HUES6 (cell line): Measurements from ENCODE around the gene ARID4B.
"Not testable (repeated sequence)": the region's sequence is repeated elsewhere in the genome, so short reads cannot be mapped to it uniquely, and the experiment has no call there.

ENCODE experiments used
- H3K27ac ChIP-seq: 2 replicates; pipeline ENCODE4 v1.7.0; 2013; ENCODE audit warnings: low read depth, mild to moderate bottlenecking, low read length, inconsistent platforms
- H3K27me3 ChIP-seq: 2 replicates; pipeline ENCODE4 v1.6.1; 2013; ENCODE audit warnings: low read length; ENCODE audit not compliant: control insufficient read depth, insufficient read depth
- H3K36me3 ChIP-seq: 2 replicates; pipeline ENCODE4 v1.6.1; 2013; ENCODE audit warnings: low read length; ENCODE audit not compliant: control insufficient read depth, insufficient read depth
- H3K4me1 ChIP-seq: 2 replicates; pipeline ENCODE4 v1.6.1; 2013; ENCODE audit warnings: low read length; ENCODE audit not compliant: control insufficient read depth, insufficient read depth
- H3K4me3 ChIP-seq: 2 replicates; pipeline ENCODE4 v1.5.1; 2013; ENCODE audit warnings: low read depth, low read length
- H3K9ac ChIP-seq: one replicate; pipeline ENCODE4 v1.6.1; 2013; ENCODE audit warnings: mild to moderate bottlenecking, low read length
- H3K9me3 ChIP-seq: 2 replicates; pipeline ENCODE4 v1.6.1; 2013; ENCODE audit warnings: low read depth, low read length; ENCODE audit not compliant: control insufficient read depth, insufficient read depth

The ARID4B gene

GRCh38 chr1:235187316-235187715 lies 140.7 kb downstream of the ARID4B start:
- H3K4me3 ChIP-seq, result no peak overlapping the region
- peaks cover 26% of the 10 kb centered on the region for H3K36me3 ChIP-seq
- no peak overlapping the region for H3K27ac ChIP-seq
- H3K27me3 ChIP-seq, result no peaks in the 10 kb centered on the region
- no peaks in the 10 kb centered on the region for H3K4me1 ChIP-seq
- H3K9me3 ChIP-seq, result no peaks in the 10 kb centered on the region
- no peak overlapping the region for H3K9ac ChIP-seq

GRCh38 chr1:235181561-235182245 lies 146.3 kb downstream of the ARID4B start:
- Histone ChIP-seq H3K9ac (no peak overlapping the region), H3K4me3 (no peak overlapping the region), H3K27ac (no peak overlapping the region), H3K27me3 (no peaks in the 10 kb centered on the region), H3K4me1 (no peaks in the 10 kb centered on the region), H3K36me3 (peaks cover 47% of the 10 kb centered on the region), H3K9me3 (no peaks in the 10 kb centered on the region)

DNA sequence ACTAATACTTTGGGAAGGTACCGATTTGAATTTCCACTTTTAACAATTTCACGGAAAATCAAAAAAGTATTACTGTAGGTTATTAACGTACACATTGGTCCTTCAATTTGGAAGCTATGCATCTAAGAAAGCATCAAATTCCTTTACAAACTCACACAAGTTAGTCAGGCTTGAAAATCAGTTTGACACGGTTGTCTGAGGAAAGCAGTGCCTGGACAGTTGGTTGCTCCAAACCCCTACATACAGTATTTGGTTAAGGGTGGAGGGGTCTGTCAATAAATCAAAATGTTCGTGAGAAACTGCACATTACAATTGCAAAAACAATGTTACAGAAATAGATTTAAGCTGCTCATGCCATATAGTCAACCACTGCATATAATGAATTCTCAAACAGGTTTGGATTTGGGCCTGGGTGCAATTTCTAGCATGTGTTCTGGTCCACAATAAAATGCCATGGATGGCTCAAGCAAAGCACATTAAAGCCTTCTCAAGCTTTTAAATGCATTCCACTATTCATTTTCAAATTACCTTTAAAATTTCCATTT lies 147.0 kb downstream of the ARID4B start:
- H3K36me3 ChIP-seq, result peaks cover 52% of the 10 kb centered on the region
- no peaks in the 10 kb centered on the region for H3K4me1 ChIP-seq
- no peak overlapping the region for H3K4me3 ChIP-seq
- H3K9me3 ChIP-seq, result no peaks in the 10 kb centered on the region
- H3K27me3 ChIP-seq, result no peaks in the 10 kb centered on the region
- no peak overlapping the region for H3K9ac ChIP-seq
- no peak overlapping the region for H3K27ac ChIP-seq

DNA sequence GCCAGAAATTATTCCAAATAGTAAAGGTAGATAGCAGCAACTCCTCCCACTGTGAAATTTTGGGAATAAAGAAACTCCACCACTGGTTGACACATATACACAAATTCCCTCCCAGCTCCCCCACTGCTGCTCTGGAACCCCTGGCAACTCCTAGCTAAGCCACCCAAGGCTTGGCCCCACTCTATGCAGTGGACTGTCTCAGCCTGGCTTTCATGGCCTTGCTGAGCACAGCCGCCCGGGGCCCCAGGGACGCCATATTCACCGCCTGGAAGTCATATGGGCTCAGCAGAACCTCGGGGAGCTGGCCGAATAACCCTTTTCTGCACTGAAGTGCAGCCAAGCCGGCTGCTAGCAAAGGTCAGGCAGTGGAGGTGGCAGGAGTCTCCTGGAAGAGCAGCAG lies 151.5 kb downstream of the ARID4B start:
- Histone ChIP-seq H3K4me1 (no peaks in the 10 kb centered on the region), H3K36me3 (peaks cover 73% of the 10 kb centered on the region), H3K4me3 (no peak overlapping the region), H3K27me3 (no peaks in the 10 kb centered on the region), H3K27ac (0 out of 2 replicates have a peak overlapping the region, but pooled peaks have one; percentile 33), H3K9me3 (no peaks in the 10 kb centered on the region), H3K9ac (no peak overlapping the region)

GRCh38 chr1:235169986-235170385 lies 158.0 kb downstream of the ARID4B start:
- Histone ChIP-seq H3K9ac (no peak overlapping the region), H3K27me3 (no peaks in the 10 kb centered on the region), H3K36me3 (peaks cover 65% of the 10 kb centered on the region), H3K27ac (no peak overlapping the region), H3K9me3 (no peaks in the 10 kb centered on the region), H3K4me3 (no peak overlapping the region), H3K4me1 (no peaks in the 10 kb centered on the region)

- no peaks in the 10 kb centered on the region for H3K9me3 ChIP-seq
- peaks cover 51% of the 10 kb centered on the region for H3K36me3 ChIP-seq
- no peaks in the 10 kb centered on the region for H3K27me3 ChIP-seq
- H3K9ac ChIP-seq, result no peak overlapping the region
- H3K4me3 ChIP-seq, result no peak overlapping the region
- H3K27ac ChIP-seq, result no peak overlapping the region
- no peaks in the 10 kb centered on the region for H3K4me1 ChIP-seq
Measured at GRCh38 chr1:235168375-235168774, 159.6 kb downstream of the ARID4B start.

DNA sequence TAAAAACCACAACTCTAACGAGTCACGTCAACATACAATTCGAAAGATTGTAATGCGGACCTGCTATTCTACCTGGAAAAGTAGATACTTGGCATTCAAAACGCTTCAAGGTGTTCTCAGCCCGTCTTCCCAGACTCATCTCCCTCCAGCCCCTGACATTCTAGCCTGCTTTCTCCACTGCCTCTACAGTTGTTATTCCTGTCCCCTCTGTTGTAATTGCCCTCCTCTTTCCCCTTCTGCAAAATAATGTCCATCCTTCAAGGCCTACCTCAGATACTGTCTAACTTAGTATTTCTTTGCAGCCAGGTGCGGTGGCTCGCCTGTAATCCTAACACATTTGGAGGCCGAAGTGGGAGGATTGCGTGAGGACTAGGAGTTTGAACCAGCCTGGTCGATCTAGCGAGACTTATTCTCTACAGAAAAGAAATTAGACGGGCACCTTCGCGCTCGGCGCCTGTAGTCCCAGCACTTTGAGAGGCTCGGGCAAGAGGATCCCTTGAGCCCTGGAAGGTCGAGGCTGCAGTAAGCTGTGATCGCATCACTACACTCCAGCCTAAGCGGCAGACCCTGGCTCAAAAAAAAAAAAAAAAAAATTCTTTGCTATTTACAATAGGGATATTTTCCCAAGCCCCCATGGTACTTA lies 166.2 kb downstream of the ARID4B start:
- Histone ChIP-seq H3K27me3 (no peaks in the 10 kb centered on the region), H3K36me3 (peaks cover 31% of the 10 kb centered on the region), H3K4me1 (0 out of 2 replicates have a peak, but pooled peaks cover 8% of the 10 kb centered on the region), H3K9me3 (no peaks in the 10 kb centered on the region), H3K9ac (peak overlapping the region; percentile 90), H3K4me3 (peak overlapping the region; percentile 95), H3K27ac (peak overlapping the region; percentile 56; the same call in 1 of the 2 replicates)

DNA sequence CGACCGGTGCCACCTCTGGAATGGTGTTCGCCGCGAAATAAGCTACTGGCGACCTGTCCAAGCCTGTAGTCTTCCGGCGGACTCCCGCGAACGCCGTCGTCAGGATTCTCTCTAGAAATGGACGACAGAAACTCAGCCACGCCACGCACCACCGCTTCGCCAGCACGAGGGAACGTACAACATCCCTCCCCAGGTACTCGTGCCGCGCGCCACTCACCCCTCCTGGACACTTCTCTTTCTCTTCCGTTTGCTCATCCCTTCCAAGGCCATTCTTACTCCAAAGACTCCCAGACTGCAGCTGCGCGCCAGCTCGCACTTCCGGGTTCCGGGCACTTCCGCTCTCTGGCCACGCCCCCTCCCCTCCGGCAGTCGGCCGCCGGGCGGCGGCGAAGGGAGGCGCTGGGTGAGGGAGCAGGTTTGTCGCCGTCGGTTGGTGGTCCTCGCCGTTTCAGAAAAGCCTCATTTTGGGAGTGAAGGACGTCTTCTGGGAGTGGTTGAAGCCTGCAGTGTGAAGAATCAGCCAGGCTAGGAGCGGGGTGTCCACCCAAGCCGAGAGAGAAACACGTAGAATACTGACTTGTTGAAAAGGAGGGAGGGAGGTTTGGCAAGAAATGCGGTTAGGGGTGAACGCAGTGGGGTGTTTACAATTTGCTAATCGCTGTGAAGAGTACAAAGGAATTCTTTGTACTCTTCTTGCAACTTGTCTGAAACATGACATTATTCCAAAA lies 166.9 kb downstream of the ARID4B start, which contains the start of gene RBM34:
Gene RBM34, minus strand, starts transcription at position 294 of the 728 bp plus-strand sequence. Its CDS starts 24 bp downstream, at position 270.
- H3K4me1 ChIP-seq, result 0 out of 2 replicates have a peak, but pooled peaks cover 8% of the 10 kb centered on the region
- no peaks in the 10 kb centered on the region for H3K27me3 ChIP-seq
- H3K27ac ChIP-seq, result peak within 1 kb of the TSS; percentile 56; the same call in 1 of the 2 replicates
- peak within 1 kb of the TSS; percentile 95 for H3K4me3 ChIP-seq
- peaks cover 38% of the 10 kb centered on the region for H3K36me3 ChIP-seq
- H3K9ac ChIP-seq, result peak within 1 kb of the TSS; percentile 90
- no peaks in the 10 kb centered on the region for H3K9me3 ChIP-seq

- peaks cover 39% of the 10 kb centered on the region for H3K36me3 ChIP-seq
- H3K9ac ChIP-seq, result peak overlapping the region; percentile 90
- H3K27me3 ChIP-seq, result no peaks in the 10 kb centered on the region
- 0 out of 2 replicates have a peak, but pooled peaks cover 8% of the 10 kb centered on the region for H3K4me1 ChIP-seq
- peak overlapping the region; percentile 56; the same call in 1 of the 2 replicates for H3K27ac ChIP-seq
- H3K4me3 ChIP-seq, result peak overlapping the region; percentile 95
- H3K9me3 ChIP-seq, result no peaks in the 10 kb centered on the region
Measured at GRCh38 chr1:235160383-235160956, 167.5 kb downstream of the ARID4B start.

DNA sequence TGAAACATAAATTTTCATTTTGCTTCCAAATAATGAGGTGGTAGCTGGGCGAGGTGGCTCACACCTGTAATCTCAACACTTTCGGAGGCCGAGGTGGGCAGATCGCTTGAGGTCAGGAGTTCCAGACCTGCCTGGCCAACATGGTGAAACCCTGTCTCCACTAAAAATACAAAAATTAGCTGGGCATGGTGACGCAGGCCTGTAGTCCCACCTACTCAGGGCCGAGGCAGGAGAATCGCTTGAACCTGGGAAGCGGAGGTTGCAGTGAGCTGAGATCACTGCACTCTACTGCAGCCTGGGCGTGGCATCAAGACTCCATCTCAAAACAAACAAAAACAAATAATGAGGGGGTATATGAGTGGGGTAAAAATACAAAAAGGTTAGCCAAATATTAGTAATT lies 168.0 kb downstream of the ARID4B start:
- H3K4me1 ChIP-seq, H3K27ac ChIP-seq, H3K9ac ChIP-seq, H3K27me3 ChIP-seq, H3K9me3 ChIP-seq: not testable (repeated sequence)
- peaks cover 41% of the 10 kb centered on the region for H3K36me3 ChIP-seq
- H3K4me3 ChIP-seq, result peak overlapping the region; percentile 95
